RWPE2 (cell line): ENCODE measurements around the gene KCNMB2.
A peak's percentile ranks its signal among the peaks of the same experiment; 100 is the strongest.

Experiments
- ATAC-seq: fragments of 200-7000 bp; cut with Tn5 transposase; 3 replicates; pipeline ENCODE4 v1.9.1; 2021; ENCODE audit warnings: low read depth
- DNase-seq: peaks from one replicate; pipeline ENCODE4 v3.0.0-alpha.2; 2020; ENCODE audit warnings: low spot score
- H3K27ac ChIP-seq: fragments of 450-650 bp; 2 replicates; pipeline ENCODE4 v1.5.1; 2017; ENCODE audit warnings: mild to moderate bottlenecking; ENCODE audit not compliant: poor library complexity, severe bottlenecking
- H3K27me3 ChIP-seq: fragments of 250-450 bp; sonication (Bioruptor Pico); 2 replicates; pipeline ENCODE4 v1.5.1; 2021; ENCODE audit warnings: mild to moderate bottlenecking, moderate library complexity; ENCODE audit not compliant: insufficient read depth, poor library complexity, severe bottlenecking
- H3K36me3 ChIP-seq: fragments of 250-450 bp; sonication (Bioruptor Pico); 2 replicates; pipeline ENCODE4 v1.5.1; 2020; ENCODE audit warnings: low read depth, mild to moderate bottlenecking, moderate library complexity
- H3K4me1 ChIP-seq: fragments of 250-450 bp; sonication (Bioruptor Pico); 2 replicates; pipeline ENCODE4 v1.5.1; 2021; ENCODE audit warnings: mild to moderate bottlenecking, moderate library complexity; ENCODE audit not compliant: insufficient read depth, poor library complexity, severe bottlenecking
- H3K4me3 ChIP-seq: fragments of 250-450 bp; sonication (Bioruptor Pico); 2 replicates; pipeline ENCODE4 v1.5.1; 2021; ENCODE audit warnings: mild to moderate bottlenecking, moderate library complexity; ENCODE audit not compliant: severe bottlenecking
- H3K9me3 ChIP-seq: fragments of 250-450 bp; sonication (Bioruptor Pico); 2 replicates; pipeline ENCODE4 v1.5.1; 2021; ENCODE audit warnings: mild to moderate bottlenecking, moderate library complexity; ENCODE audit not compliant: severe bottlenecking
- TF ChIP-seq, protein P1 (sequence below): fragments of 450-650 bp; IDR thresholded peaks from one replicate; pipeline ENCODE4 v1.5.1; 2017; ENCODE audit warnings: mild to moderate bottlenecking, moderate library complexity; ENCODE audit not compliant: poor library complexity, severe bottlenecking

Gene KCNMB2

DNA sequence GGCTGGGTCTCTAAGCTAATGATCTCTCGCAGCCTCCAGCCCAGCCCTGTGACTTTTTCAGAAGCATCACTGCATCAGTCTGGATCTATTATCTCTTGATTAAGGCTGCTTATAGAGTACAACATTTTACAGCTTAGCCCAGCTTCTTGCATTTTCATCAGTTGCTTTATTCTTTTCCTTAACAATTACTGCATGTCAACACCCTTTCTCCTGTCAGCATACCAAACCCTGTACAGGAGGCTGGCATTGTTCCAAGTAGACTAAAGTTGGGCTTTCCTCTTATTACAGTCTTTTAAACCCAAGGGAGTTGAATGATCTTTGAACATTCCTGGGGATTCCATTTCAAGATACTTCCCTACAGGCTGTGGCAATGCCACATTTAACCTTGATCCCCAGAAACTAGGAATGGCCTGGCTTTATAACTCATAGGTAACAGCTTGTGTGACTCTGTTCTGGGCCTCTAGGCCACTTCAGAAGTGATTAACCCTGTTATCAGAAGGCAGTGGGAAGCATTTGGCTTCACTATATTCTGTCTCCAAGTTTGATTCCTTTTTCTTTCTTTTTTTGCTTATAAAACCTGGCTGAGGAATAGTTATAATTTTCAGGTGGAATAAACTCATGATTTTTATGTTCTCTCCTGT lies 182.9 kb downstream of the KCNMB2 start:
- ATAC-seq = peak; percentile 42; the same call in 1 of the 3 replicates
- DNase-seq = no peak

DNA sequence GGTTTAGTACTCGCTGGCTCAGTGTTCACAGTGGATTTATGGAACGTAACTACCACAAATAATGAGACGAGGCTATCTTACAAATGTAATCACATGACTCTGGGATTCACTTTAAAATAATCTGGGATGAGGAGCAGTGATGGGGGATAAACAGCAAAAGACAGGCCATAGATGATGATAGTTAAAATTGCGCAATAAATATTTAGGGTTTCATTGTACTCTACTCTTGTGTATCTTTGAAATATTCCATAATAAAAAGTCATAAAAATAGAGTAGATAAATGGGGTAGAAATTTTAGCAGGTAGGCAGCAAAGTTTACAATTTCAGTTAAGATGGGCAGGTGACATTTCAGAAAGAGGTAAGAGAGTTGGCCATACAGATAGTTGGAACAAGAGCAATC lies 196.6 kb downstream of the KCNMB2 start:
- H3K4me1 ChIP-seq = no peaks in the 10 kb centered on the region
- ATAC-seq = no peak
- no peak overlapping the region for H3K27ac ChIP-seq
- no peak for DNase-seq
- H3K36me3 ChIP-seq = no peaks in the 10 kb centered on the region
- H3K27me3 ChIP-seq = no peaks in the 10 kb centered on the region
- TF ChIP-seq, protein P1, sequence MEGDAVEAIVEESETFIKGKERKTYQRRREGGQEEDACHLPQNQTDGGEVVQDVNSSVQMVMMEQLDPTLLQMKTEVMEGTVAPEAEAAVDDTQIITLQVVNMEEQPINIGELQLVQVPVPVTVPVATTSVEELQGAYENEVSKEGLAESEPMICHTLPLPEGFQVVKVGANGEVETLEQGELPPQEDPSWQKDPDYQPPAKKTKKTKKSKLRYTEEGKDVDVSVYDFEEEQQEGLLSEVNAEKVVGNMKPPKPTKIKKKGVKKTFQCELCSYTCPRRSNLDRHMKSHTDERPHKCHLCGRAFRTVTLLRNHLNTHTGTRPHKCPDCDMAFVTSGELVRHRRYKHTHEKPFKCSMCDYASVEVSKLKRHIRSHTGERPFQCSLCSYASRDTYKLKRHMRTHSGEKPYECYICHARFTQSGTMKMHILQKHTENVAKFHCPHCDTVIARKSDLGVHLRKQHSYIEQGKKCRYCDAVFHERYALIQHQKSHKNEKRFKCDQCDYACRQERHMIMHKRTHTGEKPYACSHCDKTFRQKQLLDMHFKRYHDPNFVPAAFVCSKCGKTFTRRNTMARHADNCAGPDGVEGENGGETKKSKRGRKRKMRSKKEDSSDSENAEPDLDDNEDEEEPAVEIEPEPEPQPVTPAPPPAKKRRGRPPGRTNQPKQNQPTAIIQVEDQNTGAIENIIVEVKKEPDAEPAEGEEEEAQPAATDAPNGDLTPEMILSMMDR = no peak
- no peaks in the 10 kb centered on the region for H3K9me3 ChIP-seq
- H3K4me3 ChIP-seq = no peak overlapping the region

More for the DNA sequence above, 182.9 kb downstream of the KCNMB2 start:
- H3K27me3 ChIP-seq = no peaks in the 10 kb centered on the region
- no peaks in the 10 kb centered on the region for H3K36me3 ChIP-seq
- no peak overlapping the region for H3K4me3 ChIP-seq
- H3K27ac ChIP-seq = no peak overlapping the region
- H3K9me3 ChIP-seq = no peaks in the 10 kb centered on the region
- TF ChIP-seq, protein P1 = no peak
- H3K4me1 ChIP-seq = peaks cover 3% of the 10 kb centered on the region

DNA sequence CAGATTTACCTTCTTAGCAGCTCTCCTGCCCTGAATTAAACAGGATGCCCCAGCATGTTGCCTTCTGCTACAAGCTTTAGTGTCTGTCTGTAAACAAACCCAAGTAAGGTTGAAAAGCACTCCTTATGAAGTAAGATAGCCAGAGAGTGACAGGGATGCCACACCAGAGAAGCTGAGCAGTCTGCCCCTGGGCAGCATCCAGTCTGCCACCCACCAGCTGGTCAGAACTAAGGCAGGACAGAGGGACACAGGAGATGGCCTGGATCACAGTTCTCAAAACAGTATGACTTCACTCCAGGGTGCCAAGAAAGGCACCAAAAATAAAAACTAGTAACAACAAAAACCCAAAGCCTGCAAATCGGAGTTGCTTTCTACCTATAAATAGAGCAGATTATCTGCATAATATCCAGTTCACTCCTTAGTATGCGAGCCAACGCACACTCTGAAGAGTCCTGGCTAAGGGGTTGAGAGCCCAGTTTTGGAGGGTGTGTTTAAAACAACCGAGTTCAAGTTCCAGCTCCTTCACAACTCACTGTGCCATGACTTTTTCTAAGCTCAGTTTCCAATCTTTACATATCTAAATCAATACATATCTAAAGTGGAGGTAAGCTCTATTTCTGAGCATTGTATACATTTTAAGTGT lies 198.9 kb downstream of the KCNMB2 start:
- DNase-seq (no peak), ATAC-seq (no peak)
- H3K9me3 ChIP-seq = no peaks in the 10 kb centered on the region
- no peak overlapping the region for H3K27ac ChIP-seq
- no peaks in the 10 kb centered on the region for H3K36me3 ChIP-seq
- no peak overlapping the region for H3K4me3 ChIP-seq
- TF ChIP-seq, protein P1 = no peak
- H3K27me3 ChIP-seq = no peaks in the 10 kb centered on the region
- H3K4me1 ChIP-seq = no peaks in the 10 kb centered on the region

DNA sequence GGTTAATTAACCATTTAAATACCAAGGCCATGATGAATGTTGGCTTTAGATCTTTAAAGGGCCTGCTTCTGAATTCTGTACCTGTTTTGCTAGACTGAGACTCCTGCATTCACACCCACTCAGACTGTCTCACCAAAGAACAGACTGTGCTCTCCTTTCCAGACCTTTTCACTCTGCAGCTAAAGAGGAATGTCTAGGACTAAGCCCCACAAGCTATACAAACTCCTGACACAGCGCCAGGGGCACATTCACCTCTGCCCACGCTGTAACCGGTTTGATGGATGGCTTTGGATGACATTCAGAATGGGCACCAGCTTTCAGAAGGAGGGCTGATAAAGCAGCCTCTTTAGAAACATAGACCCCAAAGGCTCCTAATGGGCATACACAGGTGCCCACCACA lies 200.1 kb downstream of the KCNMB2 start:
- TF ChIP-seq, protein P1 = no peak
- no peak overlapping the region for H3K4me3 ChIP-seq
- H3K27ac ChIP-seq = no peak overlapping the region
- ATAC-seq = no peak
- no peaks in the 10 kb centered on the region for H3K36me3 ChIP-seq
- no peaks in the 10 kb centered on the region for H3K4me1 ChIP-seq
- no peaks in the 10 kb centered on the region for H3K9me3 ChIP-seq
- no peaks in the 10 kb centered on the region for H3K27me3 ChIP-seq
- no peak for DNase-seq

DNA sequence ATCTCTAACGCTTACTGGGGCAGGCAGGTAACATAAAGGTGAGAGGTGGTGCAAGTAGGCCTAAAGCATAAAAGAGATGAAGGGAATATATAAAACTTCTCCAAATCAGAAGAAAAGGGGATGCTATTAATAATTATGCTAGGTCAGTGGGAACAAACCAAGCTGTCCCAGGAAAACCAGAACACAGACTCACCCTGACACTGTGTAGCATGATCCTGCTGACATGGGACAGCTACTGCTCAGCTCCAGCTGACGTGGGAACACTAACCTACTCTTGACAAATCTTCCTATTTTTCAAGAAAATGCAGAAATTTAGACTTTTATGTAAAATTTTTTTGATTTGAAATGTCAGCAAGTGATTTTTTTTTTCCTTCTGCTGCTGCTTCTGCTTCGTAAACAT lies 203.5 kb downstream of the KCNMB2 start:
- Histone ChIP-seq H3K9me3 (no peaks in the 10 kb centered on the region), H3K4me3 (no peak overlapping the region), H3K27me3 (no peaks in the 10 kb centered on the region), H3K4me1 (no peaks in the 10 kb centered on the region), H3K36me3 (no peaks in the 10 kb centered on the region), H3K27ac (no peak overlapping the region)
- ATAC-seq = no peak
- TF ChIP-seq, protein P1 = no peak
- no peak for DNase-seq
